HepG2 (cell line): ENCODE data around the gene TRMT112. TPM values are rescaled to one million over a fixed set of nuclear protein-coding genes. Genes with fewer than 3 reads are reported as not detected.

Source experiments
- ATAC-seq: fragments of 200-7000 bp; cut with Tn5 transposase; 3 replicates; pipeline ENCODE4 v1.9.1; 2020; ENCODE audit warnings: mild to moderate bottlenecking, moderate library complexity
- BruUV-seq: library from RNA; stranded (reverse); fragments of 400-500 nt; replicated peaks from 2 replicates; lab custom pipeline; 2021; lab: Mats Ljungman, UMichigan
- CTCF ChIA-PET: fragments of 300-600 bp; formaldehyde crosslinking; extraction: SDS; loops from one replicate; lab custom pipeline; 2021; ENCODE audit warnings: low total read pairs, inconsistent platforms, low intra/inter-chr PET ratio; lab: Yijun Ruan, JAX
- POLR2A ChIA-PET: fragments of 350-600 bp; sonication (Branson Sonifier 250); formaldehyde crosslinking; loops from one replicate; lab custom pipeline; 2020; ENCODE audit warnings: antibody characterized with exemption, inconsistent platforms; lab: Yijun Ruan, JAX
- DNase-seq: peaks from one replicate; pipeline ENCODE4 v3.0.0-alpha.2; 2015; ENCODE audit warnings: low spot score
- FAIRE-seq: peaks from 3 replicates; lab custom pipeline; 2011; peaks lifted over from hg19 to GRCh38; lab: Jason Lieb, UNC
- H2AFZ ChIP-seq: one replicate; pipeline ENCODE4 v1.6.1; 2011; ENCODE audit warnings: low read length, inconsistent platforms
- H3K27ac ChIP-seq: fragments of 300-600 bp; 3 replicates; pipeline ENCODE4 v1.8.0; 2011; ENCODE audit warnings: mixed run types, mild to moderate bottlenecking, mixed read lengths, low read length, inconsistent platforms; ENCODE audit not compliant: insufficient read depth; ENCODE audit errors: extremely low read length
- H3K27me3 ChIP-seq, 2 experiments: fragments of 200-600 bp in 1 of 2; 2 replicates in 1 of 2; 3 replicates in 1 of 2; pipeline versions ENCODE4 v1.6.0 to v1.8.0; 2011; ENCODE audit warnings: low read length in 2 of 2, mild to moderate bottlenecking in 2 of 2, moderate library complexity in 2 of 2, inconsistent platforms in 1 of 2; ENCODE audit not compliant: insufficient read depth in 2 of 2, control insufficient read depth in 1 of 2
- H3K36me3 ChIP-seq, 2 experiments: fragments of 200-600 bp in 1 of 2; replicated peaks in 1 of 2; 2 replicates in 1 of 2; 3 replicates in 1 of 2; pipeline versions ENCODE4 v1.5.1 to v1.8.0; 2011; ENCODE audit warnings: low read length in 2 of 2, inconsistent platforms in 1 of 2; ENCODE audit not compliant: insufficient read depth in 2 of 2, control insufficient read depth in 1 of 2
- H3K4me1 ChIP-seq: 2 replicates; pipeline ENCODE4 v1.5.1; 2012; ENCODE audit warnings: low read length, inconsistent platforms; ENCODE audit not compliant: insufficient read depth
- H3K4me2 ChIP-seq: 2 replicates; pipeline ENCODE4 v1.6.0; 2011; ENCODE audit warnings: low read depth, low read length, inconsistent platforms
- H3K4me3 ChIP-seq, 3 experiments: fragments of 200-600 bp in 1 of 3; sonication (generic), shearing (Covaris generic) in 1 of 3; replicated peaks in 1 of 3; 2 replicates each; pipeline ENCODE4 v1.5.1; 2011 to 2016; ENCODE audit warnings: low read length in 3 of 3, inconsistent platforms in 2 of 3, low read depth in 2 of 3, mild to moderate bottlenecking in 2 of 3, control low read depth in 1 of 3, mixed read lengths in 1 of 3; ENCODE audit not compliant: insufficient read depth in 1 of 3
- H3K79me2 ChIP-seq: one replicate; pipeline ENCODE4 v1.6.1; 2011; ENCODE audit warnings: low read length, inconsistent platforms; ENCODE audit not compliant: insufficient read depth
- H3K9ac ChIP-seq: 2 replicates; pipeline ENCODE4 v1.6.0; 2011; ENCODE audit warnings: mild to moderate bottlenecking, low read depth, low read length, inconsistent platforms; ENCODE audit not compliant: insufficient read depth
- H3K9me3 ChIP-seq: 2 replicates; pipeline ENCODE4 v1.5.1; 2012; ENCODE audit warnings: mild to moderate bottlenecking, low read length
- H4K20me1 ChIP-seq: 2 replicates; pipeline ENCODE4 v1.6.0; 2011; ENCODE audit warnings: inconsistent platforms, mild to moderate bottlenecking, low read length, moderate library complexity; ENCODE audit not compliant: insufficient read depth
- CCDC6 ChIP-seq: sonication (generic); formaldehyde crosslinking; IDR thresholded peaks from 2 replicates; pipeline ENCODE4 v1.8.1; 2022; ENCODE audit warnings: mild to moderate bottlenecking, missing genetic modification reagents, moderate library complexity
- CEBPB ChIP-seq: IDR thresholded peaks from 2 replicates; pipeline ENCODE4 v1.6.1; 2011; ENCODE audit warnings: low read depth, low read length, improper control_type of control experiment, borderline replicate concordance
- CEBPG ChIP-seq: IDR thresholded peaks from 2 replicates; pipeline ENCODE4 v1.6.1; 2016
- FOSL1 ChIP-seq: sonication (generic); formaldehyde crosslinking; IDR thresholded peaks from 2 replicates; pipeline ENCODE4 v1.9.0; 2021; ENCODE audit warnings: missing genetic modification reagents, borderline replicate concordance
- HES4 ChIP-seq: sonication (generic); formaldehyde crosslinking; IDR thresholded peaks from 2 replicates; pipeline ENCODE4 v1.9.0; 2021; ENCODE audit warnings: mild to moderate bottlenecking, missing genetic modification reagents, borderline replicate concordance
- NFRKB ChIP-seq: fragments of 450-650 bp; IDR thresholded peaks from 2 replicates; pipeline ENCODE4 v1.6.1; 2017
- RARA ChIP-seq: IDR thresholded peaks from 2 replicates; pipeline ENCODE4 v1.6.1; 2016; ENCODE audit warnings: missing genetic modification reagents, missing compliant biosample characterization
- RNF2 ChIP-seq: fragments of 450-650 bp; conservative IDR thresholded peaks from 2 replicates; pipeline ENCODE4 v1.6.1; 2016; ENCODE audit warnings: low read depth
- SALL2 ChIP-seq: sonication (generic); formaldehyde crosslinking; IDR thresholded peaks from 2 replicates; pipeline ENCODE4 v1.8.1; 2023; ENCODE audit warnings: mild to moderate bottlenecking, missing genetic modification reagents, inconsistent platforms
- WIZ ChIP-seq: sonication (generic); formaldehyde crosslinking; IDR thresholded peaks from 2 replicates; pipeline ENCODE4 v1.5.1; 2020; ENCODE audit warnings: mild to moderate bottlenecking, missing genetic modification reagents
- ZNF292 ChIP-seq: sonication (generic); formaldehyde crosslinking; IDR thresholded peaks from 2 replicates; pipeline ENCODE4 v1.8.1; 2022; ENCODE audit warnings: mild to moderate bottlenecking, low read depth, missing genetic modification reagents, borderline replicate concordance
- ZNF543 ChIP-seq: sonication (generic); formaldehyde crosslinking; IDR thresholded peaks from 2 replicates; pipeline ENCODE4 v1.4.0; 2020; ENCODE audit warnings: mild to moderate bottlenecking, missing genetic modification reagents
- WGBS: methylation state at CpG from one replicate; pipeline ENCODE4 v1.1.6; 2017; ENCODE audit warnings: low lambda C conversion rate; 5-methylcytosine and 5-hydroxymethylcytosine counted together
- in situ Hi-C: cut with HindIII; loops from 2 replicates; pipeline ENCODE4 v1.10.0; 2017; ENCODE audit warnings: low pct_unique_long_range_greater_than_20kb; ENCODE audit not compliant: extremely low pct_ligation_motif_present
- intact Hi-C: fragments of 100-400 bp; cut with micrococcal nuclease; formaldehyde crosslinking; loops from one replicate; pipeline ENCODE4 v1.10.0; 2022; ENCODE audit not compliant: unreplicated experiment
- polyA plus RNA-seq, 8 experiments: library from polyadenylated mRNA; depleted of rRNA in 3 of 8; stranded (reverse) in 7 of 8; unstranded in 1 of 8; fragments of >200 nt; fragmentation: Illumina TruSeq in 4 of 8; extraction: Trizol in 4 of 8; gene quantifications; 2 replicates each; pipeline versions ENCODE4 v1.2.1 to v1.2.3, GENCODE V29; 2011 to 2016; ENCODE audit warnings: low read depth in 4 of 8, missing spikeins in 1 of 8, mixed read lengths in 1 of 8; ENCODE audit not compliant: insufficient read depth in 1 of 8
- total RNA-seq, 5 experiments: library from RNA; depleted of rRNA; stranded (reverse); fragments of >200 nt; fragmentation: Illumina TruSeq; extraction: Trizol; gene quantifications; 2 replicates each; pipeline ENCODE4 v1.2.3, GENCODE V29; 2016; ENCODE audit warnings: low read depth in 1 of 5
- TF ChIP-seq, protein P1 (sequence below): IDR thresholded peaks from 2 replicates; pipeline ENCODE4 v1.6.1; 2016; ENCODE audit warnings: low read depth, missing genetic modification reagents, missing compliant biosample characterization
- TF ChIP-seq, protein P2 (sequence below): sonication (generic); formaldehyde crosslinking; IDR thresholded peaks from 2 replicates; pipeline ENCODE4 v1.5.0; 2020; ENCODE audit warnings: mild to moderate bottlenecking, missing genetic modification reagents
- TF ChIP-seq, protein P3 (sequence below): sonication (generic); IDR thresholded peaks from 2 replicates; pipeline ENCODE4 v1.6.1; 2016; ENCODE audit warnings: low read depth, borderline replicate concordance

Gene TRMT112
- total and polyA plus RNA-seq, 2 of the 13 experiments (the other 11 are each of a cell fraction or from before 2014, with no cell fraction given): 186 to 409 TPM

DNA sequence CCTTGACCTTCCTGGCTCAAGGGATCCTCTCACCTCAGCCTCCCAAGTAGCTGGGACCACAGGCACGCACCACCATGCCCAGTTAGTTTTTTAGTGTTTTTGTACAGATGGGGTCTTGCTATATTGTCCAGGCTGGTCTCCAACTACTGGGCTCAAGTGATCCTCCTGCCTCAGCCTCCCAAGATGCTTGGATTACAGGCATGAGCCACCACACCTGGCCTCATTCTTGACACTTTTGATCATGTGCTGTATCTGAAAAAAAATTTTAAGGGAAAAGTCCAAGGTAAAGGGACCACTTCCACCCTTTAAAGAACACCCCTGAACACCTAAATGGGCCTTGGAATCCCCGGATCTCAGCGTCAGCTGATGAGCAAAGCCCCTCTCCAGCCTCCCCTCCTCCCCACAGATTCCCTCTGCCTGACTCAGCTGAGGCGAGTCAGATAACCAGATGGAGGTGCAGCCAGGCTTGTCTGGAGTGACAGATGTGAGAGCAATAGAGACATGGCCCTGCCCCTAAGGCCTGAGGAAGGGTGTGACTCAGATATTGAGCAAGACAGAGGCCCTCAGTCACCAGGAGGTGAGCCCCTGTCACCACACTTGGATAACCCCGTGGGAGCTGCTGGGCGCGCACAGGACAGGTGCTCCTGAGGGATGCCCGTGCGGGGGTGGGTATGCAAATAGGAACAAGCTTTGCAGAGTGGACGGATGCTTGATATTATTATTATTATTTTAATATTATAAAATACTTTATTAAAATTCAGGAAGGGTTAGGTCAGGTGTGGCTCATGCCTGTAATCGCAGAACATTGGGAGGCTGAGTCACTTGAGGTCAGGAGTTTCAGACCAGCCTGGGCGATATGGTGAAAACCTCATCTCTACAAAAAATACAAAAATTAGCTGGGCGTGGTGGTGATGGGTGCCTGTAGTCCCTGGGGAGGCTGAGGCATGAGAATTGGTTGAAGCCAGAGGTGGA is 17.7 kb upstream of the TRMT112 start:
- DNase-seq (peak; percentile 85), ATAC-seq (peak; percentile 74), FAIRE-seq (no peak)
- Histone ChIP-seq H3K36me3 (no peaks in the 10 kb centered on the region), H3K4me1 (peaks cover 22% of the 10 kb centered on the region), H2AFZ (no peak overlapping the region), H3K4me3 (no peak overlapping the region), H3K9me3 (no peaks in the 10 kb centered on the region), H3K9ac (no peak overlapping the region), H4K20me1 (no peaks in the 10 kb centered on the region), H3K27me3 (peaks cover 3 to 21% of the 10 kb centered on the region in 2 experiments; a peak in 4 of 5 replicates), H3K27ac (no peak overlapping the region), H3K79me2 (no peaks in the 10 kb centered on the region), H3K4me2 (no peak overlapping the region)
- no TSS peak for BruUV-seq
- in situ Hi-C loops (no loop called here), intact Hi-C loops (no loop called here)
- ChIA-PET POLR2A (interaction anchor here (0.7 to 1.2 kb wide), 2 partner anchors 18 to 25 kb away, joined by 3 to 7 read pairs; partner anchors contain the start of genes PRDX5 and TRMT112), CTCF (no interaction called here)
- WGBS: 11% methylated on average over 12 of the region's 13 CpGs
- TF ChIP-seq FOSL1 (CRISPR knock-in tag): peak; percentile 46; the same call in 1 of the 2 replicates
- TF ChIP-seq RARA (CRISPR knock-in tag): 0 out of 2 replicates have a peak, but pooled peaks have one; percentile 13
- TF ChIP-seq HES4 (CRISPR knock-in tag): no peak
- no peak for TF ChIP-seq SALL2
- TF ChIP-seq, protein P1, sequence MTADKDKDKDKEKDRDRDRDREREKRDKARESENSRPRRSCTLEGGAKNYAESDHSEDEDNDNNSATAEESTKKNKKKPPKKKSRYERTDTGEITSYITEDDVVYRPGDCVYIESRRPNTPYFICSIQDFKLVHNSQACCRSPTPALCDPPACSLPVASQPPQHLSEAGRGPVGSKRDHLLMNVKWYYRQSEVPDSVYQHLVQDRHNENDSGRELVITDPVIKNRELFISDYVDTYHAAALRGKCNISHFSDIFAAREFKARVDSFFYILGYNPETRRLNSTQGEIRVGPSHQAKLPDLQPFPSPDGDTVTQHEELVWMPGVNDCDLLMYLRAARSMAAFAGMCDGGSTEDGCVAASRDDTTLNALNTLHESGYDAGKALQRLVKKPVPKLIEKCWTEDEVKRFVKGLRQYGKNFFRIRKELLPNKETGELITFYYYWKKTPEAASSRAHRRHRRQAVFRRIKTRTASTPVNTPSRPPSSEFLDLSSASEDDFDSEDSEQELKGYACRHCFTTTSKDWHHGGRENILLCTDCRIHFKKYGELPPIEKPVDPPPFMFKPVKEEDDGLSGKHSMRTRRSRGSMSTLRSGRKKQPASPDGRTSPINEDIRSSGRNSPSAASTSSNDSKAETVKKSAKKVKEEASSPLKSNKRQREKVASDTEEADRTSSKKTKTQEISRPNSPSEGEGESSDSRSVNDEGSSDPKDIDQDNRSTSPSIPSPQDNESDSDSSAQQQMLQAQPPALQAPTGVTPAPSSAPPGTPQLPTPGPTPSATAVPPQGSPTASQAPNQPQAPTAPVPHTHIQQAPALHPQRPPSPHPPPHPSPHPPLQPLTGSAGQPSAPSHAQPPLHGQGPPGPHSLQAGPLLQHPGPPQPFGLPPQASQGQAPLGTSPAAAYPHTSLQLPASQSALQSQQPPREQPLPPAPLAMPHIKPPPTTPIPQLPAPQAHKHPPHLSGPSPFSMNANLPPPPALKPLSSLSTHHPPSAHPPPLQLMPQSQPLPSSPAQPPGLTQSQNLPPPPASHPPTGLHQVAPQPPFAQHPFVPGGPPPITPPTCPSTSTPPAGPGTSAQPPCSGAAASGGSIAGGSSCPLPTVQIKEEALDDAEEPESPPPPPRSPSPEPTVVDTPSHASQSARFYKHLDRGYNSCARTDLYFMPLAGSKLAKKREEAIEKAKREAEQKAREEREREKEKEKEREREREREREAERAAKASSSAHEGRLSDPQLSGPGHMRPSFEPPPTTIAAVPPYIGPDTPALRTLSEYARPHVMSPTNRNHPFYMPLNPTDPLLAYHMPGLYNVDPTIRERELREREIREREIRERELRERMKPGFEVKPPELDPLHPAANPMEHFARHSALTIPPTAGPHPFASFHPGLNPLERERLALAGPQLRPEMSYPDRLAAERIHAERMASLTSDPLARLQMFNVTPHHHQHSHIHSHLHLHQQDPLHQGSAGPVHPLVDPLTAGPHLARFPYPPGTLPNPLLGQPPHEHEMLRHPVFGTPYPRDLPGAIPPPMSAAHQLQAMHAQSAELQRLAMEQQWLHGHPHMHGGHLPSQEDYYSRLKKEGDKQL (CRISPR knock-in tag): no peak
- TF ChIP-seq WIZ: no peak
- TF ChIP-seq RNF2: no peak
- TF ChIP-seq NFRKB: no peak
- peak; percentile 79 for TF ChIP-seq CEBPG (CRISPR knock-in tag)
- no peak for TF ChIP-seq CCDC6 (CRISPR knock-in tag)
- TF ChIP-seq CEBPB: peak; percentile 94
- no peak for TF ChIP-seq ZNF543 (CRISPR knock-in tag)
- TF ChIP-seq, protein P2, sequence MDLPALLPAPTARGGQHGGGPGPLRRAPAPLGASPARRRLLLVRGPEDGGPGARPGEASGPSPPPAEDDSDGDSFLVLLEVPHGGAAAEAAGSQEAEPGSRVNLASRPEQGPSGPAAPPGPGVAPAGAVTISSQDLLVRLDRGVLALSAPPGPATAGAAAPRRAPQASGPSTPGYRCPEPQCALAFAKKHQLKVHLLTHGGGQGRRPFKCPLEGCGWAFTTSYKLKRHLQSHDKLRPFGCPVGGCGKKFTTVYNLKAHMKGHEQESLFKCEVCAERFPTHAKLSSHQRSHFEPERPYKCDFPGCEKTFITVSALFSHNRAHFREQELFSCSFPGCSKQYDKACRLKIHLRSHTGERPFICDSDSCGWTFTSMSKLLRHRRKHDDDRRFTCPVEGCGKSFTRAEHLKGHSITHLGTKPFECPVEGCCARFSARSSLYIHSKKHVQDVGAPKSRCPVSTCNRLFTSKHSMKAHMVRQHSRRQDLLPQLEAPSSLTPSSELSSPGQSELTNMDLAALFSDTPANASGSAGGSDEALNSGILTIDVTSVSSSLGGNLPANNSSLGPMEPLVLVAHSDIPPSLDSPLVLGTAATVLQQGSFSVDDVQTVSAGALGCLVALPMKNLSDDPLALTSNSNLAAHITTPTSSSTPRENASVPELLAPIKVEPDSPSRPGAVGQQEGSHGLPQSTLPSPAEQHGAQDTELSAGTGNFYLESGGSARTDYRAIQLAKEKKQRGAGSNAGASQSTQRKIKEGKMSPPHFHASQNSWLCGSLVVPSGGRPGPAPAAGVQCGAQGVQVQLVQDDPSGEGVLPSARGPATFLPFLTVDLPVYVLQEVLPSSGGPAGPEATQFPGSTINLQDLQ (CRISPR knock-in tag): peak; percentile 95
- TF ChIP-seq ZNF292: no peak
- TF ChIP-seq, protein P3, sequence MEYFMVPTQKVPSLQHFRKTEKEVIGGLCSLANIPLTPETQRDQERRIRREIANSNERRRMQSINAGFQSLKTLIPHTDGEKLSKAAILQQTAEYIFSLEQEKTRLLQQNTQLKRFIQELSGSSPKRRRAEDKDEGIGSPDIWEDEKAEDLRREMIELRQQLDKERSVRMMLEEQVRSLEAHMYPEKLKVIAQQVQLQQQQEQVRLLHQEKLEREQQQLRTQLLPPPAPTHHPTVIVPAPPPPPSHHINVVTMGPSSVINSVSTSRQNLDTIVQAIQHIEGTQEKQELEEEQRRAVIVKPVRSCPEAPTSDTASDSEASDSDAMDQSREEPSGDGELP: peak; percentile 60; the same call in 1 of the 2 replicates
